Prostate gland (tissue), 2 donors: ENCODE measurements around the gene TSKS.

ENCODE experiments used
- CTCF ChIP-seq, 4 experiments: fragments of 200-600 bp in 2 of 4; fragments of 450-650 bp in 2 of 4; sonication (generic) in 2 of 4; IDR thresholded peaks; 1 replicate in 3 of 4; 2 replicates in 1 of 4; pipeline ENCODE4 v1.5.1; 2016 to 2019; ENCODE audit warnings: antibody characterized with exemption in 4 of 4, mild to moderate bottlenecking in 2 of 4, moderate library complexity in 2 of 4
- POLR2A ChIP-seq: fragments of 450-650 bp; IDR thresholded peaks from one replicate; pipeline ENCODE4 v1.6.1; 2016; ENCODE audit warnings: antibody characterized with exemption, mild to moderate bottlenecking
- POLR2AphosphoS5 ChIP-seq: sonication (generic); formaldehyde crosslinking; IDR thresholded peaks from one replicate; pipeline ENCODE4 v1.6.1; 2017; ENCODE audit warnings: antibody characterized with exemption

- TF ChIP-seq CTCF (IDR thresholded peaks at IDR 0.05) (no peak), POLR2AphosphoS5 (no peak), POLR2A (no peak)
Observed at GRCh38 chr19:49795615-49796014, 32.5 kb upstream of the TSKS start.
